Esophagus muscularis mucosa (tissue), 3 donors: ENCODE data around the gene FRMD5.

Experiments
- POLR2A ChIP-seq: fragments of 450-650 bp; IDR thresholded peaks from one replicate; pipeline ENCODE4 v1.6.1; 2017; ENCODE audit warnings: antibody characterized with exemption, moderate library complexity, mild to moderate bottlenecking, low read depth
- TF ChIP-seq, protein P1 (sequence below), 3 experiments: fragments of 200-600 bp in 2 of 3; fragments of 450-650 bp in 1 of 3; sonication (generic) in 2 of 3; IDR thresholded peaks; one replicate each; pipeline ENCODE4 v1.5.1; 2017 to 2019; ENCODE audit warnings: antibody characterized with exemption in 3 of 3, mild to moderate bottlenecking in 2 of 3, moderate library complexity in 1 of 3

GRCh38 chr15:43977072-43977884 lies 217.8 kb downstream of the FRMD5 start:
- TF ChIP-seq, protein P1, sequence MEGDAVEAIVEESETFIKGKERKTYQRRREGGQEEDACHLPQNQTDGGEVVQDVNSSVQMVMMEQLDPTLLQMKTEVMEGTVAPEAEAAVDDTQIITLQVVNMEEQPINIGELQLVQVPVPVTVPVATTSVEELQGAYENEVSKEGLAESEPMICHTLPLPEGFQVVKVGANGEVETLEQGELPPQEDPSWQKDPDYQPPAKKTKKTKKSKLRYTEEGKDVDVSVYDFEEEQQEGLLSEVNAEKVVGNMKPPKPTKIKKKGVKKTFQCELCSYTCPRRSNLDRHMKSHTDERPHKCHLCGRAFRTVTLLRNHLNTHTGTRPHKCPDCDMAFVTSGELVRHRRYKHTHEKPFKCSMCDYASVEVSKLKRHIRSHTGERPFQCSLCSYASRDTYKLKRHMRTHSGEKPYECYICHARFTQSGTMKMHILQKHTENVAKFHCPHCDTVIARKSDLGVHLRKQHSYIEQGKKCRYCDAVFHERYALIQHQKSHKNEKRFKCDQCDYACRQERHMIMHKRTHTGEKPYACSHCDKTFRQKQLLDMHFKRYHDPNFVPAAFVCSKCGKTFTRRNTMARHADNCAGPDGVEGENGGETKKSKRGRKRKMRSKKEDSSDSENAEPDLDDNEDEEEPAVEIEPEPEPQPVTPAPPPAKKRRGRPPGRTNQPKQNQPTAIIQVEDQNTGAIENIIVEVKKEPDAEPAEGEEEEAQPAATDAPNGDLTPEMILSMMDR (IDR thresholded peaks at IDR 0.05) = no peak
- TF ChIP-seq POLR2A = no peak
